SK-N-SH (cell line): ENCODE measurements around the gene TPST2. TPM values are rescaled to one million over a fixed set of nuclear protein-coding genes. Genes with fewer than 3 reads are reported as not detected.

Source experiments
- CTCF ChIA-PET: fragments of 300-600, 350-600 bp; formaldehyde crosslinking; extraction: SDS; loops from one replicate; lab custom pipeline; 2021; lab: Yijun Ruan, JAX
- POLR2A ChIA-PET: fragments of 350-600 bp; sonication (Branson Sonifier 250); formaldehyde crosslinking; extraction: SDS; loops from one replicate; lab custom pipeline; 2020; ENCODE audit warnings: antibody characterized with exemption, inconsistent platforms; lab: Yijun Ruan, JAX
- DNase-seq: peaks from one replicate; pipeline ENCODE4 v3.0.0; 2012
- H2AFZ ChIP-seq: fragments of 200-600 bp; sonication (generic); 2 replicates; pipeline ENCODE4 v1.8.1; 2016; ENCODE audit warnings: antibody characterized with exemption, mild to moderate bottlenecking, low read depth
- H3F3A ChIP-seq: fragments of 200-600 bp; sonication (generic); replicated peaks from 2 replicates; pipeline ENCODE3; 2016; ENCODE audit warnings: antibody characterized with exemption, mild to moderate bottlenecking; ENCODE audit not compliant: insufficient read depth
- H3K27ac ChIP-seq, 2 experiments: fragments of 200-500 bp in 1 of 2; fragments of 200-600 bp in 1 of 2; sonication (Bioruptor generic) in 1 of 2; sonication (generic), shearing (Covaris generic) in 1 of 2; 2 replicates each; pipeline versions ENCODE4 v1.5.1 to v1.6.1; 2014 to 2016; ENCODE audit warnings: low read depth in 2 of 2, inconsistent platforms in 1 of 2, low read length in 1 of 2, mild to moderate bottlenecking in 1 of 2, mixed read lengths in 1 of 2
- H3K27me3 ChIP-seq: fragments of 200-600 bp; sonication (generic), shearing (Covaris generic); 2 replicates; pipeline ENCODE4 v1.6.1; 2016; ENCODE audit warnings: mixed run types; ENCODE audit not compliant: insufficient read depth
- H3K36me3 ChIP-seq, 2 experiments: fragments of 200-500 bp in 1 of 2; fragments of 200-600 bp in 1 of 2; sonication (Bioruptor generic) in 1 of 2; sonication (generic) in 1 of 2; replicated peaks in 1 of 2; 2 replicates each; pipeline versions ENCODE3 to v1.5.1; 2014 to 2016; ENCODE audit warnings: low read length in 1 of 2, mild to moderate bottlenecking in 1 of 2; ENCODE audit not compliant: insufficient read depth in 2 of 2, control insufficient read depth in 1 of 2
- H3K4me1 ChIP-seq, 2 experiments: fragments of 200-500 bp in 1 of 2; fragments of 200-600 bp in 1 of 2; sonication (Bioruptor generic) in 1 of 2; sonication (generic), shearing (Covaris generic) in 1 of 2; 2 replicates each; pipeline versions ENCODE4 v1.5.1 to v1.6.1; 2014 to 2016; ENCODE audit warnings: low read depth in 1 of 2, low read length in 1 of 2, mixed run types in 1 of 2; ENCODE audit not compliant: insufficient read depth in 2 of 2, control insufficient read depth in 1 of 2
- H3K4me2 ChIP-seq: fragments of 200-600 bp; sonication (generic), shearing (Covaris generic); 2 replicates; pipeline ENCODE4 v1.6.1; 2017; ENCODE audit warnings: mixed run types
- H3K4me3 ChIP-seq, 2 experiments: fragments of 200-500 bp in 1 of 2; fragments of 200-600 bp in 1 of 2; sonication (Bioruptor generic) in 1 of 2; sonication (generic), shearing (Covaris generic) in 1 of 2; 2 replicates each; pipeline versions ENCODE4 v1.5.1 to v1.8.1; 2014 to 2016; ENCODE audit warnings: low read depth in 2 of 2, inconsistent platforms in 1 of 2, low read length in 1 of 2, mild to moderate bottlenecking in 1 of 2, mixed read lengths in 1 of 2, moderate library complexity in 1 of 2
- H3K79me2 ChIP-seq: fragments of 200-600 bp; sonication (generic); 2 replicates; pipeline ENCODE4 v1.8.1; 2017; ENCODE audit warnings: mild to moderate bottlenecking; ENCODE audit not compliant: insufficient read depth
- H3K9ac ChIP-seq: fragments of 200-600 bp; sonication (generic); 2 replicates; pipeline ENCODE4 v1.6.1; 2017; ENCODE audit warnings: mixed run types
- H3K9me2 ChIP-seq: fragments of 200-600 bp; sonication (generic); 2 replicates; pipeline ENCODE4 v1.6.1; 2017; ENCODE audit warnings: mixed run types
- H3K9me3 ChIP-seq: fragments of 200-600 bp; sonication (generic); 2 replicates; pipeline ENCODE4 v1.6.1; 2017; ENCODE audit warnings: mixed run types, mild to moderate bottlenecking, moderate library complexity
- H4K20me1 ChIP-seq: fragments of 200-600 bp; sonication (generic); 2 replicates; pipeline ENCODE4 v1.6.1; 2017; ENCODE audit warnings: mild to moderate bottlenecking, mixed run types; ENCODE audit not compliant: insufficient read depth
- EP300 ChIP-seq, 2 experiments: IDR thresholded peaks; 2 replicates each; pipeline versions ENCODE4 v1.4.0 to v1.6.1; 2012; ENCODE audit warnings: borderline replicate concordance in 1 of 2, low read depth in 1 of 2, low read length in 1 of 2
- GABPA ChIP-seq: IDR thresholded peaks from 2 replicates; pipeline ENCODE4 v1.4.0; 2012; ENCODE audit warnings: low read depth, mild to moderate bottlenecking
- IRF3 ChIP-seq: fragments of 150-350 bp; IDR thresholded peaks from 2 replicates; pipeline ENCODE4 v1.6.1; 2016; ENCODE audit warnings: mild to moderate bottlenecking, low read depth, low read length
- MAX ChIP-seq: IDR thresholded peaks from 2 replicates; pipeline ENCODE4 v1.4.0; 2012; ENCODE audit warnings: low read depth
- NRF1 ChIP-seq: IDR thresholded peaks from 2 replicates; pipeline ENCODE4 v1.6.1; 2012; ENCODE audit warnings: low read depth, mild to moderate bottlenecking, low read length
- RAD21 ChIP-seq: IDR thresholded peaks from 2 replicates; pipeline ENCODE4 v1.6.1; 2012; ENCODE audit warnings: mild to moderate bottlenecking, low read length
- RCOR1 ChIP-seq: fragments of 150-350 bp; IDR thresholded peaks from 2 replicates; pipeline ENCODE4 v1.6.1; 2017; ENCODE audit warnings: antibody characterized with exemption, low read length
- RFX5 ChIP-seq: IDR thresholded peaks from 2 replicates; pipeline ENCODE4 v1.6.1; 2012; ENCODE audit warnings: mild to moderate bottlenecking, improper control_type of control experiment, low read length
- RXRA ChIP-seq: IDR thresholded peaks from 2 replicates; pipeline ENCODE4 v1.4.0; 2012; ENCODE audit warnings: low read depth, mild to moderate bottlenecking, borderline replicate concordance
- TCF12 ChIP-seq: IDR thresholded peaks from 2 replicates; pipeline ENCODE4 v1.4.0; 2012
- WGBS: methylation state at CpG from one replicate; pipeline ENCODE4 v1.1.6; 2017; ENCODE audit warnings: low lambda C conversion rate; 5-methylcytosine and 5-hydroxymethylcytosine counted together
- polyA plus RNA-seq, 3 experiments: library from polyadenylated mRNA; depleted of rRNA; stranded (reverse); fragments of >200 nt; gene quantifications; 2 replicates each; pipeline ENCODE4 v1.2.3, GENCODE V29; 2012

TPST2 gene
- polyA plus RNA-seq, 1 of the 3 experiments (the other 2 are of a cell fraction), result 58.4 TPM

GRCh38 chr22:26577081-26577480 is 12.9 kb downstream of the TPST2 start:
- Histone ChIP-seq H3K9me3 (no peaks in the 10 kb centered on the region), H3K9ac (no peak overlapping the region), H3F3A (no peaks in the 10 kb centered on the region), H2AFZ (no peak overlapping the region), H3K4me2 (no peak overlapping the region), H4K20me1 (peaks cover 4% of the 10 kb centered on the region; the same call in 1 of the 2 replicates), H3K27me3 (no peaks in the 10 kb centered on the region), H3K79me2 (peaks cover 59% of the 10 kb centered on the region), H3K4me1 (no peaks in the 10 kb centered on the region), H3K27ac (no peak overlapping the region), H3K9me2 (no peaks in the 10 kb centered on the region), H3K4me3 (no peak overlapping the region), H3K36me3 (peaks cover 0 to 2% of the 10 kb centered on the region in 2 experiments)
- TF ChIP-seq RAD21, result no peak
- no peak for TF ChIP-seq RXRA
- TF ChIP-seq RCOR1, result no peak
- no peak for TF ChIP-seq RFX5
- no peak for TF ChIP-seq NRF1
- TF ChIP-seq GABPA, result no peak
- TF ChIP-seq TCF12, result no peak
- TF ChIP-seq EP300 (IDR thresholded peaks at IDR 0.05; ENCODE audit: borderline replicate concordance in 1 of 2, low read depth in 1 of 2, low read length in 1 of 2), result no peak
- TF ChIP-seq MAX, result no peak
- no peak for DNase-seq
- WGBS, result 98% methylated on average over 7 of the region's 7 CpGs
- CTCF ChIA-PET, result interaction anchor here (1.4 kb wide), 1 partner anchor 88 kb away, joined by 4 read pairs; no protein-coding TSS in a partner anchor
- POLR2A ChIA-PET, result no interaction called here

GRCh38 chr22:26576026-26576680 is 13.8 kb downstream of the TPST2 start:
- H3K9me3 ChIP-seq, result no peaks in the 10 kb centered on the region
- no peak overlapping the region for H3K4me3 ChIP-seq
- no peak overlapping the region for H3K4me2 ChIP-seq
- peaks cover 59% of the 10 kb centered on the region for H3K79me2 ChIP-seq
- DNase-seq, result no peak
- no peak for TF ChIP-seq IRF3
- no peaks in the 10 kb centered on the region for H3K4me1 ChIP-seq
- 90% methylated on average over 8 of the region's 8 CpGs for WGBS
- H2AFZ ChIP-seq, result no peak overlapping the region
- H3K36me3 ChIP-seq, result peaks cover 0 to 2% of the 10 kb centered on the region in 2 experiments
- no peaks in the 10 kb centered on the region for H3F3A ChIP-seq
- H3K27ac ChIP-seq, result no peak overlapping the region
- H3K9ac ChIP-seq, result no peak overlapping the region
- no peaks in the 10 kb centered on the region for H3K27me3 ChIP-seq
- ChIA-PET POLR2A (no interaction called here), CTCF (no interaction called here)
- H3K9me2 ChIP-seq, result no peaks in the 10 kb centered on the region
- peaks cover 4% of the 10 kb centered on the region; the same call in 1 of the 2 replicates for H4K20me1 ChIP-seq
